ENCODE data around the gene RNF144A.
A peak's percentile ranks its signal among the peaks of the same experiment; 100 is the strongest.

GRCh38 chr2:6877402-6878304 is 39.6 kb upstream of the RNF144A start, which contains the start of gene RSAD2:
- TF ChIP-seq, protein P1, sequence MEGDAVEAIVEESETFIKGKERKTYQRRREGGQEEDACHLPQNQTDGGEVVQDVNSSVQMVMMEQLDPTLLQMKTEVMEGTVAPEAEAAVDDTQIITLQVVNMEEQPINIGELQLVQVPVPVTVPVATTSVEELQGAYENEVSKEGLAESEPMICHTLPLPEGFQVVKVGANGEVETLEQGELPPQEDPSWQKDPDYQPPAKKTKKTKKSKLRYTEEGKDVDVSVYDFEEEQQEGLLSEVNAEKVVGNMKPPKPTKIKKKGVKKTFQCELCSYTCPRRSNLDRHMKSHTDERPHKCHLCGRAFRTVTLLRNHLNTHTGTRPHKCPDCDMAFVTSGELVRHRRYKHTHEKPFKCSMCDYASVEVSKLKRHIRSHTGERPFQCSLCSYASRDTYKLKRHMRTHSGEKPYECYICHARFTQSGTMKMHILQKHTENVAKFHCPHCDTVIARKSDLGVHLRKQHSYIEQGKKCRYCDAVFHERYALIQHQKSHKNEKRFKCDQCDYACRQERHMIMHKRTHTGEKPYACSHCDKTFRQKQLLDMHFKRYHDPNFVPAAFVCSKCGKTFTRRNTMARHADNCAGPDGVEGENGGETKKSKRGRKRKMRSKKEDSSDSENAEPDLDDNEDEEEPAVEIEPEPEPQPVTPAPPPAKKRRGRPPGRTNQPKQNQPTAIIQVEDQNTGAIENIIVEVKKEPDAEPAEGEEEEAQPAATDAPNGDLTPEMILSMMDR (IDR thresholded peaks at IDR 0.05): no peak
- TF ChIP-seq POLR2A (IDR thresholded peaks at IDR 0.05): peak in 1 of 3 donors; percentile 31

Measured in body of pancreas (tissue), 4 donors.